B cell (primary cell): ENCODE data around the gene MGAT5. TPM values are rescaled to one million over a fixed set of nuclear protein-coding genes. Genes with fewer than 3 reads are reported as not detected.
A peak's percentile ranks its signal among the peaks of the same experiment; 100 is the strongest.

Source experiments
- ATAC-seq: fragments of 200-7000 bp; cut with Tn5 transposase; one replicate; pipeline ENCODE4 v1.10.0; 2021; ENCODE audit warnings: low read depth, mild to moderate bottlenecking, moderate number of reproducible peaks, moderate library complexity
- CTCF ChIA-PET: fragments of 350-600 bp; sonication (Branson Sonifier 250); formaldehyde crosslinking; loops from one replicate; lab custom pipeline; 2021; ENCODE audit warnings: antibody characterized with exemption, inconsistent platforms; lab: Charles Lee
- POLR2A ChIA-PET: fragments of 350-600 bp; sonication (Branson Sonifier 250); formaldehyde crosslinking; loops from one replicate; lab custom pipeline; 2021; ENCODE audit warnings: antibody characterized with exemption; lab: Charles Lee
- DNase-seq: peaks from one replicate; pipeline ENCODE4 v3.0.0; 2013
- H2AFZ ChIP-seq: 2 replicates; pipeline ENCODE4 v1.6.1; 2012; ENCODE audit warnings: mild to moderate bottlenecking, low read depth, low read length; ENCODE audit not compliant: insufficient read depth, poor library complexity, severe bottlenecking
- H3K27ac ChIP-seq, 2 donors: 1 replicate in 1 of 2; 2 replicates in 1 of 2; pipeline ENCODE4 v1.5.1; 2012 to 2013; ENCODE audit warnings: low read length in 2 of 2, mild to moderate bottlenecking in 2 of 2, moderate library complexity in 1 of 2
- H3K27me3 ChIP-seq, 4 experiments: fragments of 200-600 bp in 1 of 4; sonication (generic) in 1 of 4; replicated peaks in 1 of 4; 1 replicate in 2 of 4; 2 replicates in 2 of 4; pipeline versions ENCODE4 v1.6.1 to v1.7.0; 2013 to 2016; ENCODE audit warnings: low read length in 3 of 4, mild to moderate bottlenecking in 2 of 4, mixed read lengths in 1 of 4, moderate library complexity in 1 of 4; ENCODE audit not compliant: insufficient read depth in 4 of 4, control insufficient read depth in 3 of 4; ENCODE audit errors: control extremely low read depth in 1 of 4
- H3K36me3 ChIP-seq, 2 experiments: replicated peaks in 1 of 2; 1 replicate in 1 of 2; 2 replicates in 1 of 2; pipeline versions ENCODE4 v1.6.1 to v1.7.1; 2013; ENCODE audit warnings: low read length in 1 of 2; ENCODE audit not compliant: insufficient read depth in 2 of 2, control insufficient read depth in 1 of 2; ENCODE audit errors: control extremely low read depth in 1 of 2, extremely low read depth in 1 of 2
- H3K4me1 ChIP-seq, 2 donors: fragments of 200-600 bp in 1 of 2; sonication (generic) in 1 of 2; 1 replicate in 1 of 2; 2 replicates in 1 of 2; pipeline versions ENCODE4 v1.5.1 to v1.6.1; 2013 to 2017; ENCODE audit warnings: low read length in 2 of 2; ENCODE audit not compliant: control insufficient read depth in 2 of 2, insufficient read depth in 2 of 2
- H3K4me2 ChIP-seq: replicated peaks from 2 replicates; pipeline ENCODE3; 2012; ENCODE audit warnings: mild to moderate bottlenecking, low read depth, low read length; ENCODE audit not compliant: poor library complexity, severe bottlenecking
- H3K4me3 ChIP-seq, 5 experiments: fragments of 200-600 bp in 1 of 5; sonication (generic) in 1 of 5; 1 replicate in 3 of 5; 2 replicates in 2 of 5; pipeline versions ENCODE4 v1.5.1 to v1.7.0; 2011 to 2016; ENCODE audit warnings: low read length in 4 of 5, mild to moderate bottlenecking in 4 of 5, low read depth in 2 of 5, control low read depth in 1 of 5, moderate library complexity in 1 of 5; ENCODE audit not compliant: insufficient read depth in 1 of 5; ENCODE audit errors: control extremely low read depth in 1 of 5, extremely low read depth in 1 of 5
- H3K79me2 ChIP-seq: fragments of 200-600 bp; sonication (generic); one replicate; pipeline ENCODE4 v1.6.0; 2016; ENCODE audit warnings: low read length; ENCODE audit not compliant: control insufficient read depth, insufficient read depth
- H3K9ac ChIP-seq: fragments of 200-600 bp; sonication (generic); 2 replicates; pipeline ENCODE4 v1.6.1; 2017; ENCODE audit warnings: mild to moderate bottlenecking, low read length, moderate library complexity
- H3K9me3 ChIP-seq, 3 donors: one replicate each; pipeline versions ENCODE4 v1.6.1 to v1.7.1; 2013; ENCODE audit warnings: low read length in 2 of 3; ENCODE audit not compliant: control insufficient read depth in 2 of 3, insufficient read depth in 1 of 3; ENCODE audit errors: control extremely low read depth in 1 of 3
- H4K20me1 ChIP-seq: 2 replicates; pipeline ENCODE4 v1.6.0; 2012; ENCODE audit warnings: mild to moderate bottlenecking, low read length; ENCODE audit not compliant: insufficient read depth, control insufficient read depth, poor library complexity, severe bottlenecking
- H3K27ac Mint-ChIP-seq: one replicate; pipeline ENCODE4 v1.8.0; 2021; ENCODE audit warnings: mixed read lengths
- H3K27me3 Mint-ChIP-seq: one replicate; pipeline ENCODE4 v1.8.0; 2021; ENCODE audit warnings: mixed read lengths
- H3K4me1 Mint-ChIP-seq: one replicate; pipeline ENCODE4 v1.8.0; 2021; ENCODE audit warnings: mixed read lengths
- H3K4me3 Mint-ChIP-seq: one replicate; pipeline ENCODE4 v1.8.0; 2021; ENCODE audit warnings: mixed read lengths
- H3K9me3 Mint-ChIP-seq: one replicate; pipeline ENCODE4 v1.8.0; 2022; ENCODE audit warnings: mixed read lengths; ENCODE audit not compliant: insufficient read depth
- CTCF ChIP-seq: fragments of 200-600 bp; IDR thresholded peaks from one replicate; pipeline ENCODE4 v1.8.0; 2022; ENCODE audit warnings: antibody characterized with exemption, mild to moderate bottlenecking
- EZH2 ChIP-seq: IDR thresholded peaks from 2 replicates; pipeline ENCODE4 v1.6.1; 2012; ENCODE audit warnings: borderline replicate concordance, low read depth, mild to moderate bottlenecking, moderate library complexity, low read length; ENCODE audit not compliant: insufficient read depth, poor library complexity, severe bottlenecking
- WGBS: methylation state at CpG from one replicate; pipeline ENCODE4 v1.1.5; 2013; ENCODE audit warnings: missing lambda C conversion rate; ENCODE audit not compliant: insufficient coverage; 5-methylcytosine and 5-hydroxymethylcytosine counted together
- intact Hi-C: fragments of 100-400 bp; cut with micrococcal nuclease; formaldehyde crosslinking; loops from one replicate; pipeline ENCODE4 v1.10.0; 2022
- polyA plus RNA-seq: library from polyadenylated mRNA; depleted of rRNA; stranded (reverse); fragments of >200 nt; gene quantifications from 2 replicates; pipeline ENCODE4 v1.2.3, GENCODE V29; 2012
- total RNA-seq, 2 donors: library from RNA; stranded (reverse); fragments of 120-200 nt in 1 of 2; gene quantifications; 1 replicate in 1 of 2; 2 replicates in 1 of 2; pipeline versions ENCODE4 v1.2.3 to v1.2.4, GENCODE V29; 2013 to 2022

Gene MGAT5
- total and polyA plus RNA-seq, 2 donors (not counting 1 experiment from before 2014, with no cell fraction given): 27.2 to 184 TPM

GRCh38 chr2:134465228-134466105 is 211.6 kb downstream of the MGAT5 start:
- Mint-ChIP-seq H3K27ac (no peak overlapping the region), H3K27me3 (no peaks in the 10 kb centered on the region), H3K4me1 (peaks cover 3% of the 10 kb centered on the region), H3K9me3 (no peaks in the 10 kb centered on the region), H3K4me3 (no peak overlapping the region)
- 94% methylated on average over 5 of the region's 6 CpGs for WGBS
- no peaks in the 10 kb centered on the region for H3K4me1 ChIP-seq
- CTCF ChIA-PET: interaction anchor here (0.8 to 3.9 kb wide), 2 partner anchors 12 to 433 kb away, joined by 3 to 19 read pairs; no protein-coding TSS in a partner anchor
- no peak overlapping the region for H3K9ac ChIP-seq
- H3K36me3 ChIP-seq: no peaks in the 10 kb centered on the region
- TF ChIP-seq EZH2: no peak
- no peak for TF ChIP-seq CTCF
- no peak for ATAC-seq
- DNase-seq: no peak
- H4K20me1 ChIP-seq: no peaks in the 10 kb centered on the region
- intact Hi-C loops: no loop called here
- no peaks in the 10 kb centered on the region for H3K79me2 ChIP-seq
- H3K9me3 ChIP-seq: no peaks in the 10 kb centered on the region
- POLR2A ChIA-PET: no interaction called here
- no peak overlapping the region for H2AFZ ChIP-seq
- no peak overlapping the region for H3K4me2 ChIP-seq
- H3K27me3 ChIP-seq: no peaks in the 10 kb centered on the region
- H3K4me3 ChIP-seq: no peak overlapping the region
- H3K27ac ChIP-seq: no peak overlapping the region

GRCh38 chr2:134466141-134466540 is 212.3 kb downstream of the MGAT5 start:
- no peak overlapping the region for H3K27ac ChIP-seq
- POLR2A ChIA-PET: no interaction called here
- H3K27ac Mint-ChIP-seq: no peak overlapping the region
- H4K20me1 ChIP-seq: no peaks in the 10 kb centered on the region
- ATAC-seq (no peak), DNase-seq (peak; percentile 43)
- no peaks in the 10 kb centered on the region for H3K4me1 ChIP-seq
- H3K79me2 ChIP-seq: no peaks in the 10 kb centered on the region
- intact Hi-C loops: no loop called here
- H3K4me3 ChIP-seq: no peak overlapping the region
- no peaks in the 10 kb centered on the region for H3K36me3 ChIP-seq
- no peak for TF ChIP-seq EZH2
- TF ChIP-seq CTCF: peak; percentile 24
- no peak overlapping the region for H2AFZ ChIP-seq
- CTCF ChIA-PET: interaction anchor here (0.8 to 3.9 kb wide), 3 partner anchors 13 to 580 kb away, joined by 3 to 19 read pairs (median 3); no protein-coding TSS in a partner anchor
- WGBS: 90% methylated on average over 2 of the region's 3 CpGs
- H3K4me1 Mint-ChIP-seq: no peaks in the 10 kb centered on the region
- H3K4me2 ChIP-seq: no peak overlapping the region
- H3K9me3 Mint-ChIP-seq: no peaks in the 10 kb centered on the region
- no peak overlapping the region for H3K9ac ChIP-seq
- no peaks in the 10 kb centered on the region for H3K27me3 Mint-ChIP-seq
- H3K4me3 Mint-ChIP-seq: no peak overlapping the region
- no peaks in the 10 kb centered on the region for H3K27me3 ChIP-seq
- H3K9me3 ChIP-seq: no peaks in the 10 kb centered on the region
